ENCODE data around the gene ERC2.

Gene ERC2

GRCh38 chr3:55816794-55817576 is 651.3 kb downstream of the ERC2 start:
- no peak for TF ChIP-seq CTCF (IDR thresholded peaks at IDR 0.05; ENCODE audit: extremely low read depth, missing control alignments)

GRCh38 chr3:55815262-55815661 is 653.0 kb downstream of the ERC2 start:
- TF ChIP-seq CTCF (IDR thresholded peaks at IDR 0.05; ENCODE audit: extremely low read depth, missing control alignments), result no peak

More at GRCh38 chr3:55816794-55817576, 651.3 kb downstream of the ERC2 start:
- DNase-seq (ENCODE audit: low spot score), result no peak

GRCh38 chr3:55813268-55814097 is 654.8 kb downstream of the ERC2 start:
- no peak for DNase-seq (ENCODE audit: low spot score)
- TF ChIP-seq CTCF (IDR thresholded peaks at IDR 0.05; ENCODE audit: extremely low read depth, missing control alignments), result no peak

More at GRCh38 chr3:55815262-55815661, 653.0 kb downstream of the ERC2 start:
- no peak for DNase-seq (ENCODE audit: low spot score)

- TF ChIP-seq CTCF (IDR thresholded peaks at IDR 0.05; ENCODE audit: extremely low read depth, missing control alignments), result no peak
- no peak for DNase-seq (ENCODE audit: low spot score)
Observed at GRCh38 chr3:55812394-55813013, 655.8 kb downstream of the ERC2 start.

- no peak for TF ChIP-seq CTCF (IDR thresholded peaks at IDR 0.05; ENCODE audit: extremely low read depth, missing control alignments)
- no peak for DNase-seq (ENCODE audit: low spot score)
Observed at GRCh38 chr3:55807210-55807609, 661.1 kb downstream of the ERC2 start.

- no peak for TF ChIP-seq CTCF (IDR thresholded peaks at IDR 0.05; ENCODE audit: extremely low read depth, missing control alignments)
Observed at GRCh38 chr3:55805169-55805568, 663.1 kb downstream of the ERC2 start.

More at GRCh38 chr3:55805169-55805568, 663.1 kb downstream of the ERC2 start:
- DNase-seq (ENCODE audit: low spot score), result no peak
